ENCODE measurements around the gene NINL. TPM values are rescaled to one million over a fixed set of nuclear protein-coding genes. Genes with fewer than 3 reads are reported as not detected.

Gene NINL
- total and polyA plus RNA-seq, 12 donors = 1.3 to 17.9 (median 3.8) TPM

GRCh38 chr20:25471020-25471419 is 114.3 kb downstream of the NINL start:
- Histone ChIP-seq H3K27ac (no peak overlapping the region), H3K4me3 (no peak overlapping the region), H3K27me3 (no peaks in the 10 kb centered on the region), H3K9me3 (no peaks in the 10 kb centered on the region), H3K4me1 (no peaks in the 10 kb centered on the region), H3K36me3 (peaks cover 0 to 22% (median 0%) of the 10 kb centered on the region in 9 donors)
- DNase-seq (no peak), ATAC-seq (no peak)
- TF ChIP-seq CTCF (IDR thresholded peaks at IDR 0.05) = no peak
- WGBS, 2 donors = 95 to 98% methylated on average over 7 of the region's 7 CpGs
- intact Hi-C loops (cut with DNase I) = no loop called here

DNA sequence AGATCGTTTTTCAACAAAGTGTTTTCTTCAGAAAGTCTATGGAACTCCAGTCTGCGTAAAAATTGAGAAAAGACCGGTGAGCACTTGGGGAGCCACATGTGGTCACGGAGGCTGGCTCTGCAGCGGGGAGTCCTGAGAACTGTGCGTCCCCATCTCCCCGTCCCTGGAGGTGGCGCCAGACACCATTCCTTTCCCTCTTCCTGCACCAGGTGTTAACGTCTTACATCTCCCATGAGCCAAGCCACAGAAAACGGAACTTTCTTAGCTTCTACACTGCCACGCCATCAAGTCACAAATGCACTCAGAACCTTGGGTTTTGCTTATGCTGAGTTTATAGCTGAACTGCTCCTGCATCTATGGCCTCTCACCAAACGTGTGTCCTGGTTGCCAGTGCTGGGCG is 115.3 kb downstream of the NINL start:
- no peak for ATAC-seq
- H3K36me3 ChIP-seq = peaks cover 0 to 22% (median 0%) of the 10 kb centered on the region in 9 donors

DNA sequence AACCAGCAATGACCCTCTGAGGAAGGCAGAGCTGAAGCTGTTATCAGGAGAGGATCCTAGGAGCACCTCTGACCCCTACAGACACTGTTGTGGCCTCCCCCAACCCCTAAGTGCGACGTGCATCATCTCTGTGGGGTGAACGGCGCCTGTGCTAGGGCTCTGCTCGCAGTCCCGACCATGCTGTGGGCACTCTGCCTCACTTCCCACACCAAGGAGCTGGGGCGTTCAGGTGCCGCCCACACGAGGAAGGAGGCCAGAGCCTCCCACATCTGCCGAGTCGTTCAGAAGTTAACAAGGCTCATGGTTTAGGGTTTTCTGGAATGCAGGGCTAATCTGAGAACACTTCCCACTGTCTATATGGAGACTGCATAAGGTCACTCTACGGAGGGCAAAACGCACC is 115.8 kb downstream of the NINL start:
- 83 to 85% methylated on average over 13 of the region's 13 CpGs for WGBS, 2 donors
- no peak overlapping the region for H3K27ac ChIP-seq
- TF ChIP-seq CTCF (IDR thresholded peaks at IDR 0.05) = no peak
- ATAC-seq (no peak), DNase-seq (no peak)
- peaks cover 0 to 6% (median 2%) of the 10 kb centered on the region in 9 donors for H3K4me1 ChIP-seq
- no peak overlapping the region for H3K4me3 ChIP-seq
- H3K27me3 ChIP-seq = no peaks in the 10 kb centered on the region
- intact Hi-C loops (cut with DNase I) = loop anchor here in 1 of 10 donors (10.0 kb wide), 1 partner anchor 65 kb away; no protein-coding TSS in a partner anchor
- no peaks in the 10 kb centered on the region for H3K9me3 ChIP-seq
- H3K36me3 ChIP-seq = peaks cover 0 to 22% (median 0%) of the 10 kb centered on the region in 9 donors

More for the DNA sequence above, 115.3 kb downstream of the NINL start:
- H3K4me3 ChIP-seq = no peak overlapping the region
- no peak for DNase-seq
- TF ChIP-seq CTCF (IDR thresholded peaks at IDR 0.05) = peak in 7 of 9 donors; percentile 8 to 50 (median 35)
- no peaks in the 10 kb centered on the region for H3K27me3 ChIP-seq
- H3K4me1 ChIP-seq = peaks cover 0 to 1% (median 0%) of the 10 kb centered on the region in 9 donors
- H3K9me3 ChIP-seq = no peaks in the 10 kb centered on the region
- H3K27ac ChIP-seq = no peak overlapping the region
- WGBS, 2 donors = 78 to 82% methylated on average over 13 of the region's 13 CpGs
- intact Hi-C loops (cut with DNase I) = no loop called here

DNA sequence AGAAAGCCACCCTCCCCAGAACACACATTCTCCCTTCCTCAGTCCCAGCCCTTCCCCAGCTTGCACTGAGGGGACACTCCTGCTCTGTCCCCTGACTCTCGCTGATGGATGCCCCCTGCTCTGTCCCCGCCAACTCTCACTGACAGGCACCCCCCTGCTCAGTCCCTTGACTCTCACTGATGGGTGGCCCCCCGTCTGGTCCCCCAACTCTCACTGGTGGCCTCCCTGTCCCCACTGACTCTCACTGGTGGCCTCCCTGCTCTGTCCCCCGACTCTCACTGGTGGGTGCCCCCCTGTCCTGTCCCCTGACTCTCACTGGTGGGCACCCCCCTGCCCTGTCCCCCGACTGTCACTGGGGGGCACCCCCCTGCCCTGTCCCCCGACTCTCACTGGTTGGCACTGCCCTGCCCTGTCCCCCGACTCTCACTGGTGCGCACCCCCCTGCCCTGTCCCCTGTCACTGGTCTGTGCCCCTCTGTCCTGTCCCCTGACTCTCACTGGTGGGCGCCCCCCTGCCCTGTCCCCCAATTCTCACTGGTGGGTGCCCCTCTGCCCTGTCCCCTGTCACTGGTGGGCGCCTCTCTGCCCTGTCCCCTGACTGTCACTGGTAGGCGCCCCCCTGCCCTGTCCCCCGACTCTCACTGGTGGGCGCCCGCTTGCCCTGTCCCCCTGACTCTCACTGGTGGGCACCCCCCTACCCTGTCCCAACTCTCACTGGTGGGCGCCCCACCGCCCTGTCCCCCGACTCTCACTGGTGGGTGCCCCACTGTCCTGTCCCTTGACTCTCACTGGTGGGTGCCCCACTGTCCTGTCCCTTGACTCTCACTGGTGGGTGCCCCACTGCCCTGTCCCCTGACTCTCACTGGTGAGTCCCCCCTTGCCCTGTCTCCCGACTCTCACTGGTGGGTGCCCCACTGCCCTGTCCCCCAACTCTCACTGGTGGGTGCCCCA is 116.9 kb downstream of the NINL start:
- WGBS, 2 donors = 96 to 97% methylated on average over 18 of the region's 18 CpGs
- DNase-seq (no peak), ATAC-seq (no peak)
- no peaks in the 10 kb centered on the region for H3K9me3 ChIP-seq
- no peak overlapping the region for H3K4me3 ChIP-seq
- no peaks in the 10 kb centered on the region for H3K27me3 ChIP-seq
- H3K4me1 ChIP-seq = peaks cover 0 to 9% (median 3%) of the 10 kb centered on the region in 9 donors
- intact Hi-C loops (cut with DNase I) = loop anchor here in 1 of 10 donors (10.0 kb wide), 1 partner anchor 66 kb away; no protein-coding TSS in a partner anchor
- H3K36me3 ChIP-seq = peaks cover 0 to 22% (median 0%) of the 10 kb centered on the region in 9 donors
- H3K27ac ChIP-seq = no peak overlapping the region
- no peak for TF ChIP-seq CTCF (IDR thresholded peaks at IDR 0.05)

All from heart right ventricle (tissue), 16 donors.